Hematopoietic multipotent progenitor cell treated with erythropoietin and hydrocortisone succinate and interleukin-3 and kit ligand, for 6 days (in vitro differentiated cells): ENCODE measurements around the gene ADAP1.

ENCODE experiments used
- DNase-seq: peaks from one replicate; pipeline ENCODE4 v3.0.0-alpha.2; 2015

Gene ADAP1

DNA sequence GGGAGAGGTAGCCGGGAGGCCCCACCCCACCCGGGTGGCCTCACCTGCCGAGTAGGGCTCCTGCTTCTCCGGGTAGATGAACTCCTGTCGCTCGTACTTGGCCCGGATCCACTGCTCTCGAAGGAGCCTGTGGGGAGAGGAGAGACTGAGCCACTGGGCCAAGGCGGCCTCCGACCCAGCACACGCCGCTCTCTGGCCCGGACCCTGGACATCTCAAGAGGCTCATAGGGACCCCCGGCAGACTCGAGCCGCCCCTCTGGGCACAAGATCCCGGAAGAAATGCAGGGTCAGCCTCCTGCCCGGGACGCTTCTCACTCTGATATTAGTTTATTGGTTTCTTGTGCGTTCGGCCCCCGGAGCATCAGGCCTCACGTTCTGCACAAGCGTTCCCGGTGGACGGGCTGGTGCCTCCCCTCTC, 34.5 kb downstream of the ADAP1 start:
- no peak for DNase-seq

DNA sequence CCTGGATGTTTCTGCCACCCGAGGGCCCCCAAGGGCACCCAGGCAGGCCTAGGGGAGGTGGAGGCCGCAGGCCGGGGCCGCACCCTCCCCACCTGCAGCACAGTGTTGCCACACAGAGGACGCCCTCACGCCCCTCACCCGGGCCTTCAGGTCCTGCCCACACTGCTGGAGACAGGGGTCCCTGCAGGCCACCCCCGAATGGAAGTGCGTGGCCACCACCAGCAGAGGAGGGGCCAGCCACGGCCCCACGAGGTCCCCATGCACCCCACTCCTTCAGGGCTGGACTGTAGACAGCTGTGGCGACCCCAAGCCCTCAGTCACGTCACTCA, 35.4 kb downstream of the ADAP1 start:
- no peak for DNase-seq

DNA sequence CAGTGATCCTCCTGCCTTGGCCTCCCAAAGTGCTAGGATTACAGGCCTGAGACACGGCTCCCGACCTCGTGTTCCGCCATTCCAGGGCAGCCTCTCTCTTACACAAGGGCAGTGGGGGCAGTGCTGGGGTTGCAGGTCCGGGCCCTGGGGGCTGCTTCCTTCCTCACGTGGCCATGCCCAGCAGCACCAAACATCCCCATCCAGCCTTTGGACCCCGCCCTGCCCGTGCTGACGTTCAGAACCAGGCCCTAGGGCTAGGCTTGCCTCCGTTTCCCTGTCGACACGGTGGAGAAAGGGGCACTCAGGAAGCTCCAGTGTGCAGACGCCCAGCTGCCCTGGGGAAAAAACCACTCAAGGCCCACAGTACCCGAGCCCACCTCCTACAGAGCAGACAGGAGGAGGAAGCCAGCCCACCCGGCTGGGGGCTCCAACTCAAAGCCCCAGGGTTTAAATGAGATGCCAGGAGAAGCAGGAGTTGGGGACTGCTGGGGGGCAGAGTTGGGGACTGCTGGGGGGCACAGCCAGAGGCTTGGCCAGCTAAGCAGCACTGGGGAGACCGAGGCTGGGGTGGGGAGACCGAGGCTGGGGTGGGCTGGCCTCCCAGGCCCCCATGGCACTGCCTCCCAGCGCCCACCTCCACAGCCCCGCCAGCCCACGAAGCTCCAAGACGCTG, 35.9 kb downstream of the ADAP1 start:
- DNase-seq = no peak

DNA sequence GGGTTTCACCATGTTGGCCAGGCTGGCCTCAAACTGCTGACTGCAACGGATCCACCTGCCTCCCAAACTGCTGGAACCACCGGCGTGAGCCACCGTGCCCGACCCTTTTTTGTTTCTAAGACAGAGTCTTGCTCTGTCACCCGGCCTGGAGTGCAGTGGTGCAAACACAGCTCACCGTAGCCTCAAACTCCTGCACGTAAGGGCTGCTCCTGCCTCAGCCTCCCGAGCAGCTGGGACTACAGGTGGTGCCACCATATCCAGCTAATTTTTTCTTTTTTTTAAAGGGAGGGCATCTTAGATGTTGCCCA, 36.4 kb downstream of the ADAP1 start:
- no peak for DNase-seq

DNA sequence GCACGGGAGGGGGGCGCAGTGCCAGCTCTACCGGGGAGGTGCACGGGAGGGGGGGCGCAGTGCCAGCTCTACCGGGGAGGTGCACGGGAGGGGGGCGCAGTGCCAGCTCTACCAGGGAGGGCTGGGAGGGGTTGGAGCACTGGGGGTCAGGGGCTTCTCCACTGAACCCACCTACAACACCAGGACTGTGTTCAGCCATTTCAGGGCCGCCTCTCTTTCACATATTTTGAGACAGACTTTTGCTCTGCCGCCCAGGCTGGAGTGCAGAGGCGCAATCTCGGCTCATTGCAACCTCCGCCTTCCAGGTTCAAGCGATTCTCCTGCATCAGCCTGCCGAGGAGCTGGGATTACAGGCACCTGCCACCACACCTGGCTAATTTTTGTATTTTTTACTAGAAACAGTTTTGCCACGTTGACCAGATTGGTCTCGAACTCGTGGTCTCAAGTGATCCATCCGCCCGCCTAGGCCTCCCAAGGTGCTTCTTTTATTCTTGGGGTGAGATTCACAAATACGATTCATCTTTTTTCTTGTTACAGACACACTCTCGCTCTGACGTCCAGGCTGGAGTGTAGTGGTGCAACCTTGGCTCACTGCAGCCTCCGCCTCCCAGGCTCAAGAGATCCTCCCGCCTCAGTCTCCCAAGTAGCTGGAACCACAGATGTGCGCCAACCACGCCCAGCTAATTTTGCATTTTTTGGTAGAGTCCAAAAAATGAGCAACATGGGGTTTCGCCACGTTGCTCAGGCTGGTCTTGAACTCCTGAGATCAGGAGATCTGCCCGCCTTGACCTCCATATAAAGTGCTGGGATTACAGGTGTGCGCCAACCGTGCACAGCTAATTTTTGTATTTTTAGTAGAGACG, 37.0 kb downstream of the ADAP1 start:
- no peak for DNase-seq

DNA sequence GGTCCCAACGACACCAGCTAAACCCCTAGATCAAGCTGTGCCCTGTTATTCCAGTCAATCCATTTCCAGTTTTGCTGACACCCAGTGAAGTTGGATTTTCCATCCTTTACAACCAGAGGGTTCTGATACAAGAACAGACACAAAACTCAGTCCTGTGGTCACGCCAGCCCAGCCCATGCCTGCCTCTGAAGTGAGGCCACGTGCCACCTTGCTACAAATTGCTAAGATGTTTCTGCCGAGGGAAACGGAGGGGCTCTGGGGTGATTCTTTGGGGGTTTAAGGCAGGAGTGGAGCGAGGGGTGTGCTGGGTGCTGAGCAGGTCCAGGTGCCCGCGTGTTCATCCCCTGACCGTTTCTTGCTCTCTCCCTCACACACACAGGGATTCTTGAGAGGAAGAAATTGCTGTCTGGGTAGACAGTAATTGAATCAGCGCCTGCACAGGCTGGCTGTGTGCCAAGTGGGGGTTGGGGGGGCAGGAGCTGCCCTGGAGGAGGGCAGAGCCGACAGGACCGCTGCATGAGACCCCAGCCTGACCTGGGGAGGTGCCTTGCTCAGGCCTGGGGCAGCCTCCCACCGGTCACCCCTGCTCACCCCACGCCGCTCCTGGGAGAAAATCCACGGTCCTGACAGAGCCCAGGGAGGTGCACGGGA, 38.1 kb downstream of the ADAP1 start:
- DNase-seq = no peak

DNA sequence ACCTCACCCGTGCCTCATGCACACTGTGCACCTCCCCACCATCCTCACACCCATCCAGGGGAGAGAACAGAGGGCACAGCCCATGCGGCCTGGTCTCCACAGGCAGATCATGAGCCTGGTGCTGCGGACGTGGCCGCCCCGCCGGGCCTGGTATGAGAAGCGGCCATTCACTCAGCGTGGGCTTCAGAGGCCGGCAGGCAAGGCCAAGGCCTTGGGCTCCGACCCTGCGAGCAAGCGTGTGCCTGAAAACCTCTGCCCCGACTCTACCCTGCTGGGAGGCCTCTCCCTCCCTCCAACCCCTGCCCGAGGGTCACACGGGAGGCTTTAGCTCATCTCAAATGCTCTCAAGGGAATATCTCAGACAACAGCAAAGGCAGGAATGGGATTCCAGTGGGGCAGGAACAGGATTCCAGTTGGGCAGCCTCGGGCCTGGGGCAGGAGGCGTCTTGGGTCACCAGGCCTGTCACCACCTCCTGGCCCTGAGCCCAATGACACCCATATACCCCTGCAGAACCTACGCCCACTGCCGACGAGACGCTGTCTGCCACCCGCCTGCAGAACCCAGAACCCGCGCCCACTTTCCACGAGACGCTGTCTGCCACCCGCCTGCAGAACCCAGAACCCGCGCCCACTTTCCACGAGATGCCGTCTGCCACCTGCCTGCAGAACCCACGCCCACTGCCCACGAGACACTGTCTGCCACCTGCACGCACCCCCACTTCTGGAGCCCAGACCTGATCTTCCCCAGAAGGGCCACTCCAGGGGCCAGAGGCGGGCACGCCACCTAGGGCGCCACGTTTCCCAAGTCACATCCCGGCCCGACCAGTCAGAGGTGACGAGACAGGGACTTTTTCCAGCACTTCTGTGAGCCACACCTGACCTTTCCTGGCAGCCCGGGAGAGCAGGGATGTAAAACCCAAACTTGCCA, 38.9 kb downstream of the ADAP1 start:
- no peak for DNase-seq

DNA sequence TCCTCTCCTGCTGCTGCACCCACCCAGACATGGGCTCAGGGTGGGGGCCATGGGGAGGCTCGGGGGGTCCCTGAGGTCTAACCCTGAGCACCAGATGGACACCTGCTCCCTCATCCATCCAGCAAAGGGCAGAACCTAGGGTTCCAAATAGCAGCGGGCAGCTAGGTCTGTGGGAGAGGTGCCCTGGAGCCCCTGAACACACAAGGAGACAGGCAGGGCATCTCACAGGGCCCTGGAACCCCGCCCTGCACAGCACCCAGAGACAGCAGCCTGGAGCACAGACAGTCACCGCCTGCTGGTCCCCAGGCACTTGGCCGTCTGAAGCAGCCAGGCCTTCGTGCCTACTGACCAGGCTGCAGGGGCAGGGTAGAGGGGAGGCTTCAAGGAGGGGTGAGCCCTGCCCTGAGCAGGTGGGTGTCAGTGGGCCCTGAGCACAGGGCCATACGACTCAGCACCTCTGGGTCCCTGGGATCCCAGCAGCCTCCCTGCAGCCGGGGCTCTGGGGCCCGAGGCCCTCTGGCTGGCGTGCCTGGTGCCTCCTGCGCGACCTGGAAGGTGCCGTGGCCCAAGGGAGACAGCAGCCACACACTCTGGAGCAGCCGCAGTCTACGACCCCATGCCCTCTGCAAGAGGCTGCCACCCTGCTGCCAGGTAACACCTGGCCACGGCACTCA, 39.8 kb downstream of the ADAP1 start:
- no peak for DNase-seq

DNA sequence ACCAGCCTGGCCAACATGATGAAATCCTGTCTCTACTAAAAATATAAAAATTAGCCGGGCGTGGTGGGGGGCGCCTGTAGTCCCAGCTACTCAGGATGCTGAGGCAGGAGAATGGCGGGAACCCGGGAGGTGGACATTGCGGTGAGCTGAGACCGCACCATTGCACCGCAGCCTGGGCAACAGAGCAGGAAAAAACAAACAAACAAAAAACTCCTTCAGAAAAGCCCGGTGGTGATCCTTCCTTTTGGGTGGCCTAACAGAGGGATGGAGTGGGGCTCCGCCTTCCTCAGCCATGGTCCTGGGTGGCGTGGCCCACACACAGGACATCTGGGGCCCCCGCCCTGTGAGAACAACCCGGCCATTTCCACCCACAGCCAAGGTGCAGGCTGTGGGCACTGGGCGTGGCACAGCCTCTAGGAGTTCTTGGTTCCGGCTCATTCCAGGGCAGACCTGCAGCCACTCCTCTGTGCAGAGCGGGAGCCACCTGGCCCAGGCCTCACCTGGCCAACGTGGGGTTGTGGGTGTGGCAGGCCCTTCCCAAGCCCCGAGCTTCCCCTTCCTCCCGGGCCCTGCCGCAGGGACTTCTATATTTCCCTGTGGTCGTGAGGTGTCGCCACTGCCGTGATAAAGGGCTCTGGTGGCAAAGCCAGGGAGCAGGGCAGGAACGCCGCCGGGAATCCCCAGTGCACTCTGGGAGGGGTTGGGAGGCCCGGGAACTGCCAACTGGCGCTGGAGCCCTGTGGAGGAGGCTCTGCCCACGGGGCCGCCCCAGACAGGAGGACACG, 40.6 kb downstream of the ADAP1 start:
- no peak for DNase-seq

DNA sequence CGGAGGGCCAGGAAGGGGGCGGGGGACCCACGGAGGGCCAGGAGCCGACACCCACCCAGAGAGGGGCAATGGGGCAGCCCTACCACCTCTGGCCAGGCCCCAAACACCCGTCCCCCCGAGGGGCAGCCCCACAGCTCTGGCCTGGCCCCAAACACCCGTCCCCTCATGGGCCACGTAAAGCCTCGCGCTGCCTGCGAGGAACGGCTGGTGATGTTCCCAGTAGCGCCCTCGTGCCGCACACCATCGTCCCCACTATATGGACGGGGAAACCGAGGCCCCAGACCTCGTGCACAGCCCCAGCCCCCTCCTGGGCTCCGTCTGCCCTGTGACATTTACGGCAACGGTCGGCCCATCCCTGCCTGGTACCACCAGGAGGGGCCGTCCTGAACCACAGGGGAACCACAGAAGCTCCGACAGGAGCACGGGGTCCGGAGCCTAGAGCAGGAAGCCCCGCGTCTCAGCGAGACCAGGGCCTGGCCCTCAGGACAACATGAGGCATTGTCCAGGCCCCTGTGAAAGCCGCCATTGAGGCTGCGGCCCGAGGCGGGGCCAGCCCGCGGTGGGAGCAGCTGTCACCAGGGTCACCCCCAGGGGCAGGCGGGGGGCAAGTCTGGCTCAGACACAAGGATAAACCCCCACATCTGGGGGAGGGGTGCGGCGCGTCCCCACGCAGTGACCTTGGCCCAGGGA, 42.5 kb downstream of the ADAP1 start:
- no peak for DNase-seq

DNA sequence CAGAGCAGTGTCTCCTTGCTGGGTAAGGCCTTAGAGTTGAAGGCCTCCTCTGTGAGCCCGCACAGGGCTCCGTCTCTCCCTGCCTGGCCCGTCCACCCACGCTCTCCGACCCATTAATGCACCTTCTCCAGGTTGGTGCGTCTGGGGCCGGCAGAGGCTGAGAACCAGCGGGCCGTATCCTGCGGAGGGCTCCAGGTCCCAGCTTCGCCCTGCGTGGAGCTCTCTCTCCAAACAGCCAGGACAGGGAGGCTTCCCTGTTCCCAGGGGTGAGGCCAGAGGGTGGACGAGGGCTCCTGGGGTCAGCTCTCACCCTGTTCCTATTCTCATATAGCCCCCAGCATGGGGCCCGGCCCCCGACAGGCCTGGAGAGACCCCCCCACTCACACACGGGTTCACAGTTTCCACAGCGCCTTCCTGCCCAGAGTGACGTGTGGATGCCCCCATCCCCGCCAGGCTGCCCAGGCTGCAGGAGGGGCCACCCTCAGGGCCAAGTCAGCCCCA, 43.5 kb downstream of the ADAP1 start:
- DNase-seq = no peak

DNA sequence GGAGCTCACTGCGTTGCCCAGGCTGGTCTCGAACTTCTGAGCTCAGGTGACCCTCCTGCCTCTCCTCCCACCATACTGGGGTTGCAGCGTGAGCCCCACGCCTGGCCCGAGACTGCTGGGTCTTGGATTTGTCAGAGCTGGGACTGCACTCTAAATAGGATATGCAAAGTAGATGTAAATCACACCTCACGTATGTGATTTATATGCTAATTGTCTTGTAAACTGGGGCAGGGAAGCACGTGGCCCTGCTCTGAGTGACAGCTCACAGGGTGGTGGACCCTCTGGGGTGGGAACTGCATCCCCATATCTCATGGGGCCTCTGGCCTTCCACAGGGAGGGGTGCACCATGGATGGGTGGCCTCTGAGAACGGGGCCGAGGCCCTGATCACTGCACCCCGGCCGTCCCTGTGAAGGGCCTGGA, 44.0 kb downstream of the ADAP1 start:
- DNase-seq = no peak

DNA sequence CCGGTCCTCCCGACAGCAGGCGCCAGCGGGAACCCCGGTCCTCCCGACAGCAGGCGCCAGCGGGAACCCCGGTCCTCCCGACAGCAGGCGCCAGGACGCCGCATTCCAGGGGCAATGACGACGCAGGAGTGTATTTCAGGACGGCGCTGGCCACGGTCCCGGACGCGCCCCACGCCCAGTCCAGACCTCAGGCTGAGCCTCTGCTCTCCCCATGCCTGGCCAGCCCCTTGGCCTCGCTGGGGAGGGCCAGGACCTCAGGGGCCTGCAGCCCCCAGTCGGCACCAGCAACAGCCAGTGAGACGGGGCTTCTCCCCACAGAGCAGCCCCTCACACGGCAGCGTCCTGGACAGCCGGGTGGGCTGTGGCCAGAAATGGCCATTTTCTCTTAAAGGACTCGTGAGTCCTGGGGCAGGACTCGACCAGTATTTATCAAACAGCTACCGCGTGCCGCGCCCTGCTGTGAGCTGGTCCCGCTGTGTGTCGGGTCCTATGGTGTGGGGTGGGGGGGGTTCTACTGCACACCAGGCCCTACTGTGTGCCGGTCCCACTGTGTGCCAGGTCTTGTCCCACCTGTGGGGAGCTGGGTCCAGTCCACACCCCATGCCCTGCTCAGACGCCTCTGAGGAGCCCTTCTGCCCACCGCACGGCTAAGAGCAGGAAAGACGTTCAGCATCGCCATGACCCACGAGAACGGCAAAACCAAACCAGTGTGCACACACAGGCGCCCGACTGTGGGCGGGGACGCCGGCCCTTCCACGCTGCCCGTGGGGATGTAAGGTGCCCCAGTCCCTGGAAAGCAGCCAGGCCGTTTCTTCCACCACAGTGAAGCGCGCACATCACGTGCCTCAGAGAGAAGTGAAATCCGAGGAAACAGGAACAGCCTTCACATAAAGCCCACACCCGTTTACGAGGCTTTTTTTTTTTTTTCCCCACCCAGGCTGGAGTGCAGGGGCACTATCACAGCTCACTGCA, 44.8 kb downstream of the ADAP1 start:
- DNase-seq = peak; percentile 80

DNA sequence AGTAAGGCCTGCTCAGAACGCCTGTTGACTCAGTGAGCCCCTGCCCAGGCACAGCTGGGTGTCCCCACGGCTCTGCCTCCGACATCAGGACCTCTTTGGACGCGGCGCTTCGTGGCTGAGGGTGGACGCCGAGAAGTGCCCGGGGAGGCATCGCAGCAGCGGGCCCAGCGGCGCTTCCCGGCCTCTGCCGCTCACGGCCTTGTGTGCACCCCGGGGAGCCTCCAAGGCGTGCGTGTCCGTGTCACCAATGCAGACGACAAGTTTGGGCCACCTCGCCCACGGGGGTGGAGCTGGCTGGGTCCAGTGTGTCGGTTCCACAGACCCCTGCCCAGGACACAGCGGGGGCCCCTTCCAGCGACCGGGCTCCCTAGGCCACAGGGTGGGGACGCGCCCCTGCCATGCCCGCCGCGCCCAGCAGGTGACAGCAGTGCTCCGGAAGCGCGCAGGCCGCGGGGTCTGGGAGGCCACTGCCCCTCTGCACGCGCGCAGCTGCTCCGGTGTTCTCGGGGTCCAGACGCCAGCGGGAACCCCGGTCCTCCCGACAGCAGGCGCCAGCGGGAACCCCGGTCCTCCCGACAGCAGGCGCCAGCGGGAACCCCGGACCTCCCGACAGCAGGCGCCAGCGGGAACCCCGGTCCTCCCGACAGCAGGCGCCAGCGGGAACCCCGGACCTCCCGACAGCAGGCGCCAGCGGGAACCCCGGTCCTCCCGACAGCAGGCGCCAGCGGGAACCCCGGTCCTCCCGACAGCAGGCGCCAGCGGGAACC, 45.7 kb downstream of the ADAP1 start:
- DNase-seq = peak; percentile 78

DNA sequence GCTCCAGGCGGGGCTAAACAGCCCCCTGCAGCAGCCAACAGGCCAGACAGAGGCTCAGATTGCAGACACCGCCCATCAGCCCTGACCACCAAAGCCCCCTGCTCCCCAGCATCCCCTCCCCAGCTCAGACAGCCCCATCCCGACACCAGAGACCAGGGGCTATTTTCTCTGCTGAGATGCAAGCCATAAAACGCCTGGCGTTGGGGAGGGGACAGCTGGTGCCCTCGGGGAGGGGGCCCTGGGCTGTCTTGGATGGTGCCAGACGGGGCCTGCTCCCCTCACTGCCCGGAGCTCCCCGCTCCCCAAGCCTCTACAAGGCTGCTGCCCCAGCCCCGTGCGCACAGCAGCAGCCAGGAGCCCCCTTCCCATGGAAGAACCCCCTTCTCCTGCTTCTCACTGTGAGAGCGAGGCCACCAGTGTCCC, 46.3 kb downstream of the ADAP1 start:
- no peak for DNase-seq

DNA sequence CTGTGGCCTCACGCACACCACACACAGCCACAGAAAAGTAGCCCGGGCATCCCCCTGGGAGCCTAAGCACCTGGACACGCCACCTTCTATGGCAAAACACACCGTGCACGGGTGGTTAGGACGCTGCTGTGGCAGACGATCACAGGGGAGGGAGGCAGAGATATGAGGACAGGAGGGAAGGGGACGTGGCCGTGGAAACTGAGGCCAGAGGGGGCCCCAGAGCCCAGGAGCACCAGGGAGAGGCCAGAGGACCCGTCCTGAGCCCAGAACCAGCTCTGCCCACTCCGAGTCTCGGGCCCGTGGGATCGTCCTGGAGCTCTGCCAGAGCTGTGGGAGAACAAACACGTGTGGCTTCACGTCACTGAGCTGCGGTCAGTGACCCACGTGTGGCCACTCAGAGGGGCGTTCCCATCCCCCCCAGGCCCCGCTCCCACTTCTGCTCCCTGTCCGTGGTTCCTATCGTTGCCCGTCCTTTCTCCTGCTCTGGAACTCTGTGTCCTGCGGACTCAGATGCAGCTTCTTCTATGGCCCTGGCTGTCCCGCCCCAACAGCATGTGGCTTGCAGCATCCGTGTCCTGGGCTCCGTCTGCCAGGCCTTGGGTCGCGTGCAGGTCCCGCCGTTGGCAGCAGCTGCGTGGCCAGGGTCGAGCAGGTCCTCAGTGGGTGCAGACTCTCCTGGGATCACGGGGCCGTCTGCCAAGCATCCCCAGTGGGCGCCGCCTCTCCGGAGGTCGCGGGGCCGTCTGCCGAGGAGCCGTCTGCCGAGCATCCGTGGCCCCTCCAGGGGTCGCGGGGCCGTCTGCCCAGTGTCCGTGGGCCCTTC, 47.1 kb downstream of the ADAP1 start:
- no peak for DNase-seq

DNA sequence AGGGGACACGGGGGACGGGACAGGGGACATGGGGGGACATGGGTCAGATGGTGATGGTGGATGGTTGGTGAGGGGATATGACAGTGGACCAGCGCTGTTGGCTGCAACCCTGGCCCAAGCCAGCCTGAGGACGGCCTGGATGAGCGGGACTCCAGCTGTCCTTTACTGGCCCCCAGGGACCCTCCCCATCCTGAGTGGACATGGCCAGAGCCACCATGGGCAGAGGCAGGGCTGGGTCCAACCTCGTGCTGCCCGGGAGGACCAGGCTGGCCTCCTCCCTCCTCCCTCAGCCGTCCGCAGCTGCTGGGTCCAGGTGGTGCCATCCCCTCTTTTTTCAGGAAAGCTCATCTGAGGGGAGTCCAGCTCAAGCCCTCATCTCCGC, 47.7 kb downstream of the ADAP1 start:
- DNase-seq = no peak

DNA sequence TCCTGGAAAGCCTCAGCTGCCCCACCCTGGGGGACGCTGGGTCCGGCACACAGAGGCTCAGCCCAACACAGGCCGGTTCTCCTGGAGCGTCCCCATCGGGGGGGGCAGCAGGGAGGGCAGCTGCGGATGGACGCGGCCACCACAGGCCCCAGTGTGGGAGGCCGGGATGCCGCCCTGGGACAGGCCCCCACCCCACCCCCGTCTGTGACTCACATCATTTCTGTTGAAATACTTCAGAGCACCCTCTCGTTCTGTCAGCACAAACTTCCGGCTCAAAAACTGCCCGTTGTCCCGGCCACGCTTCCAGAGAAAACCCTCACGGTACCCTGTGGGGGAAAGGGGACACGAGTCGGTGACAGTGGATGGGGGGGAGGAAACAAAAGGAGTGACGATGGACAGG, 49.6 kb downstream of the ADAP1 start:
- DNase-seq = no peak
